ENCODE measurements around the gene APOBEC3F.
"Not testable (repeated sequence)": the region's sequence is repeated elsewhere in the genome, so short reads cannot be mapped to it uniquely, and the experiment has no call there.

The APOBEC3F gene

GRCh38 chr22:39040538-39041296 is at the start of gene APOBEC3F:
Gene APOBEC3F (plus strand): TSS chr22:39040864. CDS start chr22:39040961, 97 bp downstream.
- not testable (repeated sequence) for DNase-seq (ENCODE audit: low read depth in 2 of 2)

GRCh38 chr22:38992871-38993371 is 47.7 kb upstream of the APOBEC3F start:
- not testable (repeated sequence) for DNase-seq (ENCODE audit: low read depth in 2 of 2)

- no peak for DNase-seq (ENCODE audit: low read depth in 2 of 2)
Measured at GRCh38 chr22:38996105-38996504, 44.6 kb upstream of the APOBEC3F start.

GRCh38 chr22:38997518-38997917 is 43.1 kb upstream of the APOBEC3F start:
- no peak for DNase-seq (ENCODE audit: low read depth in 2 of 2)

- peak; percentile 51 to 54 for DNase-seq (ENCODE audit: low read depth in 2 of 2)
Measured at GRCh38 chr22:39003165-39003638, 37.5 kb upstream of the APOBEC3F start.

GRCh38 chr22:39007177-39007576 is 33.5 kb upstream of the APOBEC3F start:
- DNase-seq (ENCODE audit: low read depth in 2 of 2): no peak

- not testable (repeated sequence) for DNase-seq (ENCODE audit: low read depth in 2 of 2)
Measured at GRCh38 chr22:39008271-39008850, 32.3 kb upstream of the APOBEC3F start.

GRCh38 chr22:39010946-39011345 is 29.7 kb upstream of the APOBEC3F start:
- DNase-seq (ENCODE audit: low read depth in 2 of 2): no peak

GRCh38 chr22:39012533-39013511 is 27.8 kb upstream of the APOBEC3F start:
- DNase-seq (ENCODE audit: low read depth in 2 of 2): no peak

- not testable (repeated sequence) for DNase-seq (ENCODE audit: low read depth in 2 of 2)
Measured at GRCh38 chr22:39013561-39013941, 27.1 kb upstream of the APOBEC3F start.

GRCh38 chr22:39013942-39014722 is 26.5 kb upstream of the APOBEC3F start, which contains the start of gene APOBEC3C:
Gene APOBEC3C (plus strand): TSS chr22:39014257. CDS start chr22:39014363, 106 bp downstream.
- DNase-seq (ENCODE audit: low read depth in 2 of 2): peak; percentile 58 to 63

- DNase-seq (ENCODE audit: low read depth in 2 of 2): not testable (repeated sequence)
Measured at GRCh38 chr22:39014723-39015121, 25.9 kb upstream of the APOBEC3F start.

- DNase-seq (ENCODE audit: low read depth in 2 of 2): no peak
Measured at GRCh38 chr22:39016592-39016991, 24.1 kb upstream of the APOBEC3F start.

GRCh38 chr22:39017596-39018365 is 22.9 kb upstream of the APOBEC3F start:
- no peak for DNase-seq (ENCODE audit: low read depth in 2 of 2)

GRCh38 chr22:39020021-39020651 is 20.5 kb upstream of the APOBEC3F start:
- DNase-seq (ENCODE audit: low read depth in 2 of 2): not testable (repeated sequence)

- no peak for DNase-seq (ENCODE audit: low read depth in 2 of 2)
Measured at GRCh38 chr22:39021552-39022250, 19.0 kb upstream of the APOBEC3F start.

- no peak for DNase-seq (ENCODE audit: low read depth in 2 of 2)
Measured at GRCh38 chr22:39024519-39025308, 15.9 kb upstream of the APOBEC3F start.

- DNase-seq (ENCODE audit: low read depth in 2 of 2): no peak
Measured at GRCh38 chr22:39026509-39027150, 14.0 kb upstream of the APOBEC3F start.
